ENCODE results near the gene AMER1.

The AMER1 gene

GRCh38 chrX:64204701-64205440 lies 637 bp downstream of the AMER1 start:
- no peak for DNase-seq (ENCODE audit: extremely low read depth, low read depth)
- TF ChIP-seq, protein P1, sequence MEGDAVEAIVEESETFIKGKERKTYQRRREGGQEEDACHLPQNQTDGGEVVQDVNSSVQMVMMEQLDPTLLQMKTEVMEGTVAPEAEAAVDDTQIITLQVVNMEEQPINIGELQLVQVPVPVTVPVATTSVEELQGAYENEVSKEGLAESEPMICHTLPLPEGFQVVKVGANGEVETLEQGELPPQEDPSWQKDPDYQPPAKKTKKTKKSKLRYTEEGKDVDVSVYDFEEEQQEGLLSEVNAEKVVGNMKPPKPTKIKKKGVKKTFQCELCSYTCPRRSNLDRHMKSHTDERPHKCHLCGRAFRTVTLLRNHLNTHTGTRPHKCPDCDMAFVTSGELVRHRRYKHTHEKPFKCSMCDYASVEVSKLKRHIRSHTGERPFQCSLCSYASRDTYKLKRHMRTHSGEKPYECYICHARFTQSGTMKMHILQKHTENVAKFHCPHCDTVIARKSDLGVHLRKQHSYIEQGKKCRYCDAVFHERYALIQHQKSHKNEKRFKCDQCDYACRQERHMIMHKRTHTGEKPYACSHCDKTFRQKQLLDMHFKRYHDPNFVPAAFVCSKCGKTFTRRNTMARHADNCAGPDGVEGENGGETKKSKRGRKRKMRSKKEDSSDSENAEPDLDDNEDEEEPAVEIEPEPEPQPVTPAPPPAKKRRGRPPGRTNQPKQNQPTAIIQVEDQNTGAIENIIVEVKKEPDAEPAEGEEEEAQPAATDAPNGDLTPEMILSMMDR (IDR thresholded peaks at IDR 0.05; ENCODE audit: low read depth, low read length), result no peak

GRCh38 chrX:64204252-64204651 lies 1.3 kb downstream of the AMER1 start:
- TF ChIP-seq, protein P1 (IDR thresholded peaks at IDR 0.05; ENCODE audit: low read depth, low read length), result no peak
- no peak for DNase-seq (ENCODE audit: extremely low read depth, low read depth)

- TF ChIP-seq, protein P1 (IDR thresholded peaks at IDR 0.05; ENCODE audit: low read depth, low read length), result no peak
- no peak for DNase-seq (ENCODE audit: extremely low read depth, low read depth)
Observed at GRCh38 chrX:64202808-64203325, 2.6 kb downstream of the AMER1 start.

GRCh38 chrX:64198036-64198435 lies 7.5 kb downstream of the AMER1 start:
- TF ChIP-seq, protein P1 (IDR thresholded peaks at IDR 0.05; ENCODE audit: low read depth, low read length), result no peak
- no peak for DNase-seq (ENCODE audit: extremely low read depth, low read depth)

DNA sequence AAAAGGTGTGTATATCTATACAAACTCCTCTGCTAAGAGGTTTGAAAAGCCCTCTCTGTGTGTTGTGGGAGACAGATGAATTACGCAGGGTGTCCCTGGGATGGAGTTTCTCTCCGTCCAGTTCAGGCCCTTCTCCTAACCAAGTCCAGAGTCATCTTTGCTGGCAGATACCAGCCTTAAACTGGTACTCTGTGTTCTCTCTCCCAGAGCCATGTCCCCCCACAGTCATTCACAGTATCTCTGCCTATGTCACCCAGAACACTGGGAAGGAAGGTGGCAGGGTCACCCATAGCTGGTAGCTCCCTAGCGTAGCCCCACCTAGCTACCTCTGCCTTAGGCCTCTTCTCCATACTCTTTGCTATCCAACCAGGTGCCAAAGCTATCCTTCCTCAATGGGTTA lies 8.9 kb downstream of the AMER1 start:
- no peak for DNase-seq (ENCODE audit: extremely low read depth, low read depth)
- TF ChIP-seq, protein P1 (IDR thresholded peaks at IDR 0.05; ENCODE audit: low read depth, low read length), result no peak

DNA sequence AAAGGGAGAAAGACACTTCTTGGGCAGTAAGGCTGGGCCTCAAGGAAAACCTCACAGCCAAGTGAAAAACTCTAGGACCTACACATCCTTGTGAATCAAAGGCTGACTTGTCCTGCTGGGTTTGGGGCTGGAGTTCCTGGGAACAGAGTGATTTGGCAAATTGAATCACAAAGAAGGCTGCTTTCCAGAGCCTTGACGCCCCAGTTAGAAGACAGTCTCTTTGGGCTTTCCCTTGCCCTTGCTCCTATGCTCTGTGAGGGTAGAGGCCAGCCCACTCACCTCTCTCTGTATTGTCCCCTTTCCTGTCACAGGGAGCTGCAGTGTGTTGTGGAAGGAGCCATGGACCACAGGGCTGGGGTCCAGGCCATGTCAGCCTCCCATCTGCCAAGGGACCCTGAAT lies 9.6 kb downstream of the AMER1 start:
- TF ChIP-seq, protein P1 (IDR thresholded peaks at IDR 0.05; ENCODE audit: low read depth, low read length), result no peak
- no peak for DNase-seq (ENCODE audit: extremely low read depth, low read depth)

DNA sequence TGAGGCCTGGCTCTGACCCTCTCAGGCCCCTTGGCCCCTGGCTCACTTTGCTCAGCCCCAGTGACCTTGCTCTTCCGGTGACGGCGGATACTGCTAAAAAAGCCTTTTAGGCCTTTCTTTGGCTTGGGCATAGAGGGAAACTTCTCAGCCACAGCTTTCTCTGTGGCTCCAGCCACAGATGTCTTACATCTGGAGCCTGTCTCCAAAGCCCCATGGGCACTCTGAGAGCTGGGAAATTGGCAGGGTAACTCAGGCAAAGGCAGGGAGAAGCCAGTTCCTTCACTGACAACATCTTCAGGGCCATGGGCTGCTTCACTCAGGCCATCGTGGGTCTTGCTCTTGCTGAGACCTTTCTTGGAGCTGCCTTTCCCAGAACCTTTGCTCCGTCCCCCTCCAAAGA lies 12.8 kb downstream of the AMER1 start:
- DNase-seq (ENCODE audit: extremely low read depth, low read depth), result no peak
- TF ChIP-seq, protein P1 (IDR thresholded peaks at IDR 0.05; ENCODE audit: low read depth, low read length), result no peak
